ENCODE measurements around the gene FAM89B.

Gene FAM89B

GRCh38 chr11:65580031-65580692, 7.8 kb downstream of the FAM89B start:
- peaks cover 51% of the 10 kb centered on the region for H3K36me3 ChIP-seq (ENCODE audit: insufficient read depth, low read length)
- no peak overlapping the region for H3K4me2 ChIP-seq (ENCODE audit: low read length)
- H3K9me3 ChIP-seq (replicated peaks; ENCODE audit: low read length): no peaks in the 10 kb centered on the region
- H3K9ac ChIP-seq (ENCODE audit: low read depth, low read length): no peak overlapping the region
- no peak overlapping the region for H3K4me3 ChIP-seq (ENCODE audit: low read length)
- H3K27me3 ChIP-seq (ENCODE audit: control insufficient read depth, insufficient read depth, low read length): no peaks in the 10 kb centered on the region
- peaks cover 28% of the 10 kb centered on the region for H3K4me1 ChIP-seq (ENCODE audit: control insufficient read depth, insufficient read depth, low read length)

- Histone ChIP-seq H3K4me3 (ENCODE audit: low read length) (no peak overlapping the region), H3K4me1 (ENCODE audit: control insufficient read depth, insufficient read depth, low read length) (peaks cover 23% of the 10 kb centered on the region), H3K4me2 (ENCODE audit: low read length) (no peak overlapping the region), H3K36me3 (ENCODE audit: insufficient read depth, low read length) (peaks cover 56% of the 10 kb centered on the region), H3K9me3 (replicated peaks; ENCODE audit: low read length) (no peaks in the 10 kb centered on the region), H3K27me3 (ENCODE audit: control insufficient read depth, insufficient read depth, low read length) (no peaks in the 10 kb centered on the region), H3K9ac (ENCODE audit: low read depth, low read length) (no peak overlapping the region)
Observed at GRCh38 chr11:65580756-65581155, 8.4 kb downstream of the FAM89B start.

- H3K9ac ChIP-seq (ENCODE audit: low read depth, low read length): no peak overlapping the region
- H3K9me3 ChIP-seq (replicated peaks; ENCODE audit: low read length): no peaks in the 10 kb centered on the region
- H3K4me3 ChIP-seq (ENCODE audit: low read length): no peak overlapping the region
- H3K27me3 ChIP-seq (ENCODE audit: control insufficient read depth, insufficient read depth, low read length): no peaks in the 10 kb centered on the region
- H3K4me2 ChIP-seq (ENCODE audit: low read length): no peak overlapping the region
- H3K4me1 ChIP-seq (ENCODE audit: control insufficient read depth, insufficient read depth, low read length): peaks cover 13% of the 10 kb centered on the region
- peaks cover 65% of the 10 kb centered on the region for H3K36me3 ChIP-seq (ENCODE audit: insufficient read depth, low read length)
Observed at GRCh38 chr11:65581928-65582327, 9.6 kb downstream of the FAM89B start.

GRCh38 chr11:65583589-65583988, 11.3 kb downstream of the FAM89B start:
- Histone ChIP-seq H3K9me3 (replicated peaks; ENCODE audit: low read length) (no peaks in the 10 kb centered on the region), H3K36me3 (ENCODE audit: insufficient read depth, low read length) (peaks cover 62% of the 10 kb centered on the region), H3K27me3 (ENCODE audit: control insufficient read depth, insufficient read depth, low read length) (no peaks in the 10 kb centered on the region), H3K9ac (ENCODE audit: low read depth, low read length) (no peak overlapping the region), H3K4me2 (ENCODE audit: low read length) (no peak overlapping the region), H3K4me1 (ENCODE audit: control insufficient read depth, insufficient read depth, low read length) (peaks cover 12% of the 10 kb centered on the region), H3K4me3 (ENCODE audit: low read length) (no peak overlapping the region)

GRCh38 chr11:65584106-65584505, 11.8 kb downstream of the FAM89B start:
- Histone ChIP-seq H3K4me2 (ENCODE audit: low read length) (no peak overlapping the region), H3K36me3 (ENCODE audit: insufficient read depth, low read length) (peaks cover 62% of the 10 kb centered on the region), H3K27me3 (ENCODE audit: control insufficient read depth, insufficient read depth, low read length) (no peaks in the 10 kb centered on the region), H3K9ac (ENCODE audit: low read depth, low read length) (no peak overlapping the region), H3K9me3 (replicated peaks; ENCODE audit: low read length) (no peaks in the 10 kb centered on the region), H3K4me3 (ENCODE audit: low read length) (no peak overlapping the region), H3K4me1 (ENCODE audit: control insufficient read depth, insufficient read depth, low read length) (peaks cover 12% of the 10 kb centered on the region)

GRCh38 chr11:65584723-65585171, 12.4 kb downstream of the FAM89B start:
- Histone ChIP-seq H3K4me1 (ENCODE audit: control insufficient read depth, insufficient read depth, low read length) (peaks cover 12% of the 10 kb centered on the region), H3K9me3 (replicated peaks; ENCODE audit: low read length) (no peaks in the 10 kb centered on the region), H3K4me3 (ENCODE audit: low read length) (no peak overlapping the region), H3K36me3 (ENCODE audit: insufficient read depth, low read length) (peaks cover 58% of the 10 kb centered on the region), H3K27me3 (ENCODE audit: control insufficient read depth, insufficient read depth, low read length) (no peaks in the 10 kb centered on the region), H3K9ac (ENCODE audit: low read depth, low read length) (no peak overlapping the region), H3K4me2 (ENCODE audit: low read length) (no peak overlapping the region)

GRCh38 chr11:65585396-65586246, 13.3 kb downstream of the FAM89B start:
- Histone ChIP-seq H3K27me3 (ENCODE audit: control insufficient read depth, insufficient read depth, low read length) (no peaks in the 10 kb centered on the region), H3K4me3 (ENCODE audit: low read length) (no peak overlapping the region), H3K36me3 (ENCODE audit: insufficient read depth, low read length) (peaks cover 50% of the 10 kb centered on the region), H3K4me2 (ENCODE audit: low read length) (no peak overlapping the region), H3K9me3 (replicated peaks; ENCODE audit: low read length) (no peaks in the 10 kb centered on the region), H3K9ac (ENCODE audit: low read depth, low read length) (no peak overlapping the region), H3K4me1 (ENCODE audit: control insufficient read depth, insufficient read depth, low read length) (peaks cover 12% of the 10 kb centered on the region)

- H3K4me2 ChIP-seq (ENCODE audit: low read length): no peak overlapping the region
- no peak overlapping the region for H3K4me3 ChIP-seq (ENCODE audit: low read length)
- no peaks in the 10 kb centered on the region for H3K9me3 ChIP-seq (replicated peaks; ENCODE audit: low read length)
- H3K4me1 ChIP-seq (ENCODE audit: control insufficient read depth, insufficient read depth, low read length): peaks cover 12% of the 10 kb centered on the region
- H3K36me3 ChIP-seq (ENCODE audit: insufficient read depth, low read length): peaks cover 44% of the 10 kb centered on the region
- no peak overlapping the region for H3K9ac ChIP-seq (ENCODE audit: low read depth, low read length)
- no peaks in the 10 kb centered on the region for H3K27me3 ChIP-seq (ENCODE audit: control insufficient read depth, insufficient read depth, low read length)
Observed at GRCh38 chr11:65586247-65586630, 13.9 kb downstream of the FAM89B start.

GRCh38 chr11:65586676-65587075, 14.3 kb downstream of the FAM89B start:
- Histone ChIP-seq H3K9ac (ENCODE audit: low read depth, low read length) (no peak overlapping the region), H3K4me1 (ENCODE audit: control insufficient read depth, insufficient read depth, low read length) (peaks cover 12% of the 10 kb centered on the region), H3K9me3 (replicated peaks; ENCODE audit: low read length) (no peaks in the 10 kb centered on the region), H3K4me3 (ENCODE audit: low read length) (no peak overlapping the region), H3K36me3 (ENCODE audit: insufficient read depth, low read length) (peaks cover 41% of the 10 kb centered on the region), H3K27me3 (ENCODE audit: control insufficient read depth, insufficient read depth, low read length) (no peaks in the 10 kb centered on the region), H3K4me2 (ENCODE audit: low read length) (no peak overlapping the region)

- Histone ChIP-seq H3K4me2 (ENCODE audit: low read length) (no peak overlapping the region), H3K27me3 (ENCODE audit: control insufficient read depth, insufficient read depth, low read length) (no peaks in the 10 kb centered on the region), H3K36me3 (ENCODE audit: insufficient read depth, low read length) (peaks cover 37% of the 10 kb centered on the region), H3K4me1 (ENCODE audit: control insufficient read depth, insufficient read depth, low read length) (peaks cover 16% of the 10 kb centered on the region), H3K4me3 (ENCODE audit: low read length) (no peak overlapping the region), H3K9ac (ENCODE audit: low read depth, low read length) (no peak overlapping the region), H3K9me3 (replicated peaks; ENCODE audit: low read length) (no peaks in the 10 kb centered on the region)
Observed at GRCh38 chr11:65588199-65589054, 16.1 kb downstream of the FAM89B start.
